ENCODE data around the gene ATP1B3.

ATP1B3 gene

GRCh38 chr3:141928631-141929270 is 52.3 kb downstream of the ATP1B3 start:
- no peaks in the 10 kb centered on the region for H3K4me1 ChIP-seq (ENCODE audit: insufficient read depth, poor library complexity, severe bottlenecking)
- H3K27me3 ChIP-seq (ENCODE audit: insufficient read depth, poor library complexity, severe bottlenecking), result no peaks in the 10 kb centered on the region
- DNase-seq (ENCODE audit: low spot score) (no peak), ATAC-seq (ENCODE audit: low read depth) (no peak; the same call in 2 of the 3 replicates)
- no peak for TF ChIP-seq CTCF (IDR thresholded peaks at IDR 0.05; ENCODE audit: poor library complexity, severe bottlenecking)
- no peaks in the 10 kb centered on the region for H3K9me3 ChIP-seq (ENCODE audit: severe bottlenecking)
- peaks cover 25% of the 10 kb centered on the region for H3K36me3 ChIP-seq (ENCODE audit: low read depth)
- no peak overlapping the region for H3K4me3 ChIP-seq (ENCODE audit: severe bottlenecking)
- H3K27ac ChIP-seq (ENCODE audit: poor library complexity, severe bottlenecking), result no peak overlapping the region

GRCh38 chr3:141929341-141929995 is 53.0 kb downstream of the ATP1B3 start:
- Histone ChIP-seq H3K4me1 (ENCODE audit: insufficient read depth, poor library complexity, severe bottlenecking) (no peaks in the 10 kb centered on the region), H3K27me3 (ENCODE audit: insufficient read depth, poor library complexity, severe bottlenecking) (no peaks in the 10 kb centered on the region), H3K27ac (ENCODE audit: poor library complexity, severe bottlenecking) (no peak overlapping the region), H3K4me3 (ENCODE audit: severe bottlenecking) (no peak overlapping the region), H3K36me3 (ENCODE audit: low read depth) (peaks cover 18% of the 10 kb centered on the region), H3K9me3 (ENCODE audit: severe bottlenecking) (no peaks in the 10 kb centered on the region)
- no peak for ATAC-seq (ENCODE audit: low read depth)
- no peak for DNase-seq (ENCODE audit: low spot score)
- no peak for TF ChIP-seq CTCF (IDR thresholded peaks at IDR 0.05; ENCODE audit: poor library complexity, severe bottlenecking)

GRCh38 chr3:141930801-141931200 is 54.4 kb downstream of the ATP1B3 start:
- peaks cover 7% of the 10 kb centered on the region for H3K36me3 ChIP-seq (ENCODE audit: low read depth)
- no peaks in the 10 kb centered on the region for H3K27me3 ChIP-seq (ENCODE audit: insufficient read depth, poor library complexity, severe bottlenecking)
- H3K4me3 ChIP-seq (ENCODE audit: severe bottlenecking), result no peak overlapping the region
- 0 out of 3 replicates have a peak, but pooled peaks have one; percentile 37 for ATAC-seq (ENCODE audit: low read depth)
- TF ChIP-seq CTCF (IDR thresholded peaks at IDR 0.05; ENCODE audit: poor library complexity, severe bottlenecking), result no peak
- no peaks in the 10 kb centered on the region for H3K4me1 ChIP-seq (ENCODE audit: insufficient read depth, poor library complexity, severe bottlenecking)
- no peak overlapping the region for H3K27ac ChIP-seq (ENCODE audit: poor library complexity, severe bottlenecking)
- no peaks in the 10 kb centered on the region for H3K9me3 ChIP-seq (ENCODE audit: severe bottlenecking)
- DNase-seq (ENCODE audit: low spot score), result no peak

GRCh38 chr3:141933421-141934300 is 57.2 kb downstream of the ATP1B3 start:
- Histone ChIP-seq H3K4me1 (ENCODE audit: insufficient read depth, poor library complexity, severe bottlenecking) (peaks cover 9% of the 10 kb centered on the region), H3K27me3 (ENCODE audit: insufficient read depth, poor library complexity, severe bottlenecking) (no peaks in the 10 kb centered on the region), H3K9me3 (ENCODE audit: severe bottlenecking) (no peaks in the 10 kb centered on the region), H3K27ac (ENCODE audit: poor library complexity, severe bottlenecking) (no peak overlapping the region), H3K4me3 (ENCODE audit: severe bottlenecking) (no peak overlapping the region), H3K36me3 (ENCODE audit: low read depth) (no peaks in the 10 kb centered on the region)
- TF ChIP-seq CTCF (IDR thresholded peaks at IDR 0.05; ENCODE audit: poor library complexity, severe bottlenecking), result no peak
- ATAC-seq (ENCODE audit: low read depth) (no peak), DNase-seq (ENCODE audit: low spot score) (no peak)

Data from RWPE2 (cell line).